WTC11 (cell line): ENCODE data around the gene NHLRC2. TPM values are rescaled to one million over a fixed set of nuclear protein-coding genes. Genes with fewer than 3 reads are reported as not detected.

Source experiments
- ATAC-seq: fragments of 200-7000 bp; cut with Tn5 transposase; 2 replicates; pipeline ENCODE4 v1.10.0; 2021; ENCODE audit warnings: mild to moderate bottlenecking, moderate library complexity
- CTCF ChIA-PET: fragments of 300-600 bp; sonication (Branson Sonifier 250); formaldehyde crosslinking; loops from one replicate; lab custom pipeline; 2021; ENCODE audit warnings: antibody characterized with exemption; lab: Charles Lee
- POLR2A ChIA-PET: fragments of 350-600 bp; sonication (Branson Sonifier 250); formaldehyde crosslinking; loops from one replicate; lab custom pipeline; 2021; ENCODE audit warnings: antibody characterized with exemption; lab: Charles Lee
- DNase-seq: peaks from one replicate; pipeline ENCODE4 v3.0.0; 2021; ENCODE audit warnings: low spot score
- H3K27ac Mint-ChIP-seq: 2 replicates; pipeline ENCODE4 v1.8.0; 2021; ENCODE audit warnings: mixed read lengths
- H3K27me3 Mint-ChIP-seq: 2 replicates; pipeline ENCODE4 v1.8.0; 2021; ENCODE audit warnings: low read depth, mild to moderate bottlenecking, moderate library complexity, mixed read lengths
- H3K36me3 Mint-ChIP-seq: 2 replicates; pipeline ENCODE4 v1.8.0; 2021; ENCODE audit warnings: mixed read lengths
- H3K4me1 Mint-ChIP-seq: 2 replicates; pipeline ENCODE4 v1.8.0; 2022; ENCODE audit warnings: mixed read lengths
- H3K4me3 Mint-ChIP-seq: 2 replicates; pipeline ENCODE4 v1.8.0; 2021; ENCODE audit warnings: mild to moderate bottlenecking, moderate library complexity, mixed read lengths
- H3K9me3 Mint-ChIP-seq: 2 replicates; pipeline ENCODE4 v1.8.0; 2021; ENCODE audit warnings: mixed read lengths
- AR ChIP-seq: fragments of 250-450 bp; sonication (Bioruptor Pico); IDR thresholded peaks from 2 replicates; pipeline ENCODE4 v1.9.0; 2021; ENCODE audit warnings: mild to moderate bottlenecking
- ELF4 ChIP-seq: sonication (generic); formaldehyde crosslinking; IDR thresholded peaks from 2 replicates; pipeline ENCODE4 v1.8.1; 2022; ENCODE audit warnings: low read depth, mild to moderate bottlenecking, moderate library complexity, missing genetic modification reagents
- MXD4 ChIP-seq: fragments of 250-450 bp; sonication (Bioruptor Pico); IDR thresholded peaks from 2 replicates; pipeline ENCODE4 v1.8.0; 2021; ENCODE audit warnings: mild to moderate bottlenecking, moderate library complexity, borderline replicate concordance
- MYBL2 ChIP-seq: sonication (generic); formaldehyde crosslinking; IDR thresholded peaks from 2 replicates; pipeline ENCODE4 v1.8.1; 2023; ENCODE audit warnings: mild to moderate bottlenecking, moderate library complexity, missing genetic modification reagents
- PRDM15 ChIP-seq: sonication (generic); formaldehyde crosslinking; IDR thresholded peaks from 2 replicates; pipeline ENCODE4 v1.8.0; 2022; ENCODE audit warnings: missing genetic modification reagents
- TEAD4 ChIP-seq: sonication (generic); formaldehyde crosslinking; IDR thresholded peaks from 2 replicates; pipeline ENCODE4 v1.8.0; 2022; ENCODE audit warnings: mild to moderate bottlenecking, missing genetic modification reagents
- ZNF232 ChIP-seq: sonication (generic); formaldehyde crosslinking; IDR thresholded peaks from 2 replicates; pipeline ENCODE4 v1.8.0; 2022; ENCODE audit warnings: mild to moderate bottlenecking, missing genetic modification reagents
- ZNF416 ChIP-seq: fragments of 250-450 bp; sonication (Bioruptor Pico); IDR thresholded peaks from 2 replicates; pipeline ENCODE4 v1.9.0; 2021; ENCODE audit warnings: mild to moderate bottlenecking, inconsistent platforms
- ZSCAN18 ChIP-seq: fragments of 250-450 bp; sonication (Bioruptor Pico); IDR thresholded peaks from 2 replicates; pipeline ENCODE4 v2.1.2; 2022; ENCODE audit warnings: mild to moderate bottlenecking, moderate library complexity
- total RNA-seq: library from RNA; stranded (reverse); gene quantifications from 3 replicates; pipeline ENCODE4 v1.2.3, GENCODE V29; 2021
- TF ChIP-seq, protein P1 (sequence below): sonication (generic); formaldehyde crosslinking; IDR thresholded peaks from 2 replicates; pipeline ENCODE4 v1.8.1; 2022; ENCODE audit warnings: mild to moderate bottlenecking, missing genetic modification reagents, moderate library complexity, borderline replicate concordance
- TF ChIP-seq, protein P2 (sequence below): sonication (generic); formaldehyde crosslinking; conservative IDR thresholded peaks from 2 replicates; pipeline ENCODE4 v1.8.1; 2022; ENCODE audit warnings: mild to moderate bottlenecking, missing genetic modification reagents

The NHLRC2 gene
- total RNA-seq, 1 experiment from 2014 or later, result 37.9 TPM

- H3K4me3 Mint-ChIP-seq, result no peak overlapping the region
- H3K4me1 Mint-ChIP-seq, result 0 out of 2 replicates have a peak, but pooled peaks cover 3% of the 10 kb centered on the region
- H3K9me3 Mint-ChIP-seq, result peaks cover 9% of the 10 kb centered on the region
- no peak for TF ChIP-seq ZNF416
- no peak for TF ChIP-seq MXD4 (CRISPR knock-in tag)
- no peak for TF ChIP-seq PRDM15
- TF ChIP-seq, protein P1, sequence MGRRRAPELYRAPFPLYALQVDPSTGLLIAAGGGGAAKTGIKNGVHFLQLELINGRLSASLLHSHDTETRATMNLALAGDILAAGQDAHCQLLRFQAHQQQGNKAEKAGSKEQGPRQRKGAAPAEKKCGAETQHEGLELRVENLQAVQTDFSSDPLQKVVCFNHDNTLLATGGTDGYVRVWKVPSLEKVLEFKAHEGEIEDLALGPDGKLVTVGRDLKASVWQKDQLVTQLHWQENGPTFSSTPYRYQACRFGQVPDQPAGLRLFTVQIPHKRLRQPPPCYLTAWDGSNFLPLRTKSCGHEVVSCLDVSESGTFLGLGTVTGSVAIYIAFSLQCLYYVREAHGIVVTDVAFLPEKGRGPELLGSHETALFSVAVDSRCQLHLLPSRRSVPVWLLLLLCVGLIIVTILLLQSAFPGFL (CRISPR knock-in tag), result no peak
- no peak for TF ChIP-seq ELF4 (CRISPR knock-in tag)
- TF ChIP-seq TEAD4, result no peak
- TF ChIP-seq ZNF232 (CRISPR knock-in tag), result no peak
- TF ChIP-seq, protein P2, sequence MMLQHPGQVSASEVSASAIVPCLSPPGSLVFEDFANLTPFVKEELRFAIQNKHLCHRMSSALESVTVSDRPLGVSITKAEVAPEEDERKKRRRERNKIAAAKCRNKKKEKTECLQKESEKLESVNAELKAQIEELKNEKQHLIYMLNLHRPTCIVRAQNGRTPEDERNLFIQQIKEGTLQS (CRISPR knock-in tag), result no peak
- no peak for TF ChIP-seq AR (CRISPR knock-in tag)
- no peak for TF ChIP-seq MYBL2
- no peak for TF ChIP-seq ZSCAN18
- TF ChIP-seq, all 79 proteins: peak for 0
- no peak; the same call in 1 of the 2 replicates for ATAC-seq
- ChIA-PET POLR2A (no interaction called here), CTCF (interaction anchor here (1.1 to 1.2 kb wide), 2 partner anchors 147 to 169 kb away, joined by 3 to 4 read pairs; no protein-coding TSS in a partner anchor)
- Mint-ChIP-seq H3K27me3 (no peaks in the 10 kb centered on the region), H3K27ac (no peak overlapping the region), H3K36me3 (no peaks in the 10 kb centered on the region)
- DNase-seq, result no peak
Measured at GRCh38 chr10:113930482-113931057, 76.1 kb downstream of the NHLRC2 start.

GRCh38 chr10:113932854-113933253, 78.4 kb downstream of the NHLRC2 start:
- TF ChIP-seq PRDM15, result no peak
- TF ChIP-seq, all 79 proteins: peak for 0
- Mint-ChIP-seq H3K27me3 (no peaks in the 10 kb centered on the region), H3K4me3 (no peak overlapping the region), H3K36me3 (no peaks in the 10 kb centered on the region), H3K4me1 (0 out of 2 replicates have a peak, but pooled peaks cover 3% of the 10 kb centered on the region), H3K27ac (no peak overlapping the region), H3K9me3 (peaks cover 14% of the 10 kb centered on the region)
- DNase-seq (no peak), ATAC-seq (no peak)
- CTCF ChIA-PET, result no interaction called here
- POLR2A ChIA-PET, result interaction anchor here (0.8 kb wide), 1 partner anchor 220 kb away, joined by 3 read pairs; no protein-coding TSS in a partner anchor
